ENCODE measurements around the gene NELFA.

The NELFA gene

DNA sequence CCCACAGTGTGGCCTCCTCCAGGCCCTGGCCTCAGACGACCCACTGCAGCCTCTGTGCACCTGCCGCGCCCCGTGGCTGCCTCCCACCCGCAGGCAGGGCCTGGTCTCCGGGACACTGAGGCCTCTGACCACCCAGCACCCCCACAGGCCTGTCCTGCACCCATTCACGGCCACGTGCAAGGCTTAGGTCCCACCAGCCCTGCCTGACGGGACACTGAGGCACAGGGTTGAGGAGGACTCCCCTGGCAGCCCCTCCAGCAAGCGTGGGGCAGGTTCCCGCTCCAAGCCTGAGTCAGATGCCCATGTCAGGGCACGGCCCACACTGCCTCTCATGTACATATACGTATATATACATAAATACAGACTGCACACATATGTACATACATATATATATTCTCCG, 23.5 kb downstream of the NELFA start (continued):
- TF ChIP-seq, protein P1, sequence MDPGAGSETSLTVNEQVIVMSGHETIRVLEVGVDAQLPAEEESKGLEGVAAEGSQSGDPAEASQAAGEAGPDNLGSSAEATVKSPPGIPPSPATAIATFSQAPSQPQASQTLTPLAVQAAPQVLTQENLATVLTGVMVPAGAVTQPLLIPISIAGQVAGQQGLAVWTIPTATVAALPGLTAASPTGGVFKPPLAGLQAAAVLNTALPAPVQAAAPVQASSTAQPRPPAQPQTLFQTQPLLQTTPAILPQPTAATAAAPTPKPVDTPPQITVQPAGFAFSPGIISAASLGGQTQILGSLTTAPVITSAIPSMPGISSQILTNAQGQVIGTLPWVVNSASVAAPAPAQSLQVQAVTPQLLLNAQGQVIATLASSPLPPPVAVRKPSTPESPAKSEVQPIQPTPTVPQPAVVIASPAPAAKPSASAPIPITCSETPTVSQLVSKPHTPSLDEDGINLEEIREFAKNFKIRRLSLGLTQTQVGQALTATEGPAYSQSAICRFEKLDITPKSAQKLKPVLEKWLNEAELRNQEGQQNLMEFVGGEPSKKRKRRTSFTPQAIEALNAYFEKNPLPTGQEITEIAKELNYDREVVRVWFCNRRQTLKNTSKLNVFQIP (CRISPR knock-in tag; IDR thresholded peaks at IDR 0.05; ENCODE audit: borderline replicate concordance, low read depth): no peak

DNA sequence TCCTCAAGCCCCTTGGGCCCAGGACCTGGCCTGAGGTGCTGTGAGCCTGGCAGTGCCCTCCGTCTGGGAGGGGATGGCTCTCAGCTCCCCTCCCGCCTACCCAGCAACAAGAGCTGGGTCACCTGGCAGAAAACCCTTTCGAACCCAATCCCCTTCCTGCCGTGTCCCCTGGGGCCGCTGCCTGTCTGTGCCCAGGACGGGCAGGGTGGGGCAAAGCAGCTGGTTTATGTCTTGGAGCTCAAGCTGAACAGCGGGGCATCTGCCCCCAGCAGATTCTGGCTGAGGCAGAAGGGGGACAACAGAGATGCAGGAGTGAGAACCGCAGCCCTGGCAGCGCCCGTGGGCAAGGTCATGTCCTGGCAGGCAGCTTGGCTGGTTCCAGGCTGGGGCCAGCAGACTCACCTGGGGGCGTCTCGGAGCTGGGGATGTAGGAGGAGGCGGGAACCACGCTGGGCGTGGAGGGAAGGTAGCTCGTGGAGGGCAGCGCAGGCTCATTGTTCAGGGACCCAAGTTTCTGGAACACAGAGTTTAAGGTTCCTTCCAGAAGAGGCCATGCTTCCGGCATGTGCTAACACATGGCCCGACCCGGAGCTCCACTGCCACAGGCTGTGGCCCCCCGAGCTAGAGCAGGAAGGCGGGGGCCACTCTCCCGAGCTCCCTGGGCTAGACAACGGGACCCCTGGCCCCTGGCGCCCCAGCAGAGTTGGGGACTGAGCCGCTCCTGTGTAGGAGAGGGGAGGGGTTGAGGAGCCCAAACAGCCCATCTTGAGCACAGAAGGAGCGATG, 24.2 kb downstream of the NELFA start:
- TF ChIP-seq CSDC2 (CRISPR knock-in tag; IDR thresholded peaks at IDR 0.05) (no peak), TCF4 (CRISPR knock-in tag; IDR thresholded peaks at IDR 0.05; ENCODE audit: borderline replicate concordance) (peak; percentile 48; the same call in 1 of the 2 replicates), ZNF70 (CRISPR knock-in tag; IDR thresholded peaks at IDR 0.05) (no peak)
- TF ChIP-seq, protein P2, sequence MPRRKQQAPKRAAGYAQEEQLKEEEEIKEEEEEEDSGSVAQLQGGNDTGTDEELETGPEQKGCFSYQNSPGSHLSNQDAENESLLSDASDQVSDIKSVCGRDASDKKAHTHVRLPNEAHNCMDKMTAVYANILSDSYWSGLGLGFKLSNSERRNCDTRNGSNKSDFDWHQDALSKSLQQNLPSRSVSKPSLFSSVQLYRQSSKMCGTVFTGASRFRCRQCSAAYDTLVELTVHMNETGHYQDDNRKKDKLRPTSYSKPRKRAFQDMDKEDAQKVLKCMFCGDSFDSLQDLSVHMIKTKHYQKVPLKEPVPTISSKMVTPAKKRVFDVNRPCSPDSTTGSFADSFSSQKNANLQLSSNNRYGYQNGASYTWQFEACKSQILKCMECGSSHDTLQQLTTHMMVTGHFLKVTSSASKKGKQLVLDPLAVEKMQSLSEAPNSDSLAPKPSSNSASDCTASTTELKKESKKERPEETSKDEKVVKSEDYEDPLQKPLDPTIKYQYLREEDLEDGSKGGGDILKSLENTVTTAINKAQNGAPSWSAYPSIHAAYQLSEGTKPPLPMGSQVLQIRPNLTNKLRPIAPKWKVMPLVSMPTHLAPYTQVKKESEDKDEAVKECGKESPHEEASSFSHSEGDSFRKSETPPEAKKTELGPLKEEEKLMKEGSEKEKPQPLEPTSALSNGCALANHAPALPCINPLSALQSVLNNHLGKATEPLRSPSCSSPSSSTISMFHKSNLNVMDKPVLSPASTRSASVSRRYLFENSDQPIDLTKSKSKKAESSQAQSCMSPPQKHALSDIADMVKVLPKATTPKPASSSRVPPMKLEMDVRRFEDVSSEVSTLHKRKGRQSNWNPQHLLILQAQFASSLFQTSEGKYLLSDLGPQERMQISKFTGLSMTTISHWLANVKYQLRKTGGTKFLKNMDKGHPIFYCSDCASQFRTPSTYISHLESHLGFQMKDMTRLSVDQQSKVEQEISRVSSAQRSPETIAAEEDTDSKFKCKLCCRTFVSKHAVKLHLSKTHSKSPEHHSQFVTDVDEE (CRISPR knock-in tag; IDR thresholded peaks at IDR 0.05): 0 out of 2 replicates have a peak, but pooled peaks have one; percentile 2

DNA sequence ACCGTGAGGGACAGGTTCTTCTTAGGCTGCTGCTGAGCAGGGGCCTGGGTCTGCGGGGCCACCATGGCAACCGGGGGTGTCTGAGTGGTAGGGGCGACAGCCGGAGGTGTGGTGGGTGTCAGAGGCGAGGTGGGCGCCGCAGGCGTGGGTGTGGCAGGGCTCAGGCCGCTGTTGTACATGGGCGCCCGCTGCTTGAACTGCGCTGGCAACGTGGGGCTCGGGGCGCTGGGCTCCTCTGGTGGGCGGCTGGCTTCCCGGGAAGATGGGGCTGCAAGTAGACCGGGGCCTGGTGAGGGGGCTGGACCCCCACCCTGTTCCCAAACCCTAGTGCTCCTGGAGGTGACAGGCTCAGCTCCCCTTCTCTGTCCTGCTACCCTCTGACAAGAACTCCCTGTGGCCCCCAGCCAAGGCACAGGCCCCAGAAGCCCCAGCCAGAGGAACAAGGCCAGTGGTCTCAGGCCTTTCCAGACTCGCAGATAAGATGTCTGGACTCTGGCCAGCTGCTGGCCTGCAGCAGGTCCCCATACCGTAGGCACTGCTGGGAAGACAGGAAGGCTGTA, 24.8 kb downstream of the NELFA start:
- no peak for TF ChIP-seq RARB (CRISPR knock-in tag; IDR thresholded peaks at IDR 0.05)
- TF ChIP-seq, protein P2 (CRISPR knock-in tag; IDR thresholded peaks at IDR 0.05): 0 out of 2 replicates have a peak, but pooled peaks have one; percentile 49
- TF ChIP-seq ZFP30 (CRISPR knock-in tag; IDR thresholded peaks at IDR 0.05): no peak
- TF ChIP-seq OSR1 (CRISPR knock-in tag; IDR thresholded peaks at IDR 0.05): no peak
- no peak for TF ChIP-seq TCF4 (CRISPR knock-in tag; IDR thresholded peaks at IDR 0.05; ENCODE audit: borderline replicate concordance)
- TF ChIP-seq, protein P3, sequence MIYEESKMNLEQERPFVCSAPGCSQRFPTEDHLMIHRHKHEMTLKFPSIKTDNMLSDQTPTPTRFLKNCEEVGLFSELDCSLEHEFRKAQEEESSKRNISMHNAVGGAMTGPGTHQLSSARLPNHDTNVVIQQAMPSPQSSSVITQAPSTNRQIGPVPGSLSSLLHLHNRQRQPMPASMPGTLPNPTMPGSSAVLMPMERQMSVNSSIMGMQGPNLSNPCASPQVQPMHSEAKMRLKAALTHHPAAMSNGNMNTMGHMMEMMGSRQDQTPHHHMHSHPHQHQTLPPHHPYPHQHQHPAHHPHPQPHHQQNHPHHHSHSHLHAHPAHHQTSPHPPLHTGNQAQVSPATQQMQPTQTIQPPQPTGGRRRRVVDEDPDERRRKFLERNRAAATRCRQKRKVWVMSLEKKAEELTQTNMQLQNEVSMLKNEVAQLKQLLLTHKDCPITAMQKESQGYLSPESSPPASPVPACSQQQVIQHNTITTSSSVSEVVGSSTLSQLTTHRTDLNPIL (CRISPR knock-in tag; IDR thresholded peaks at IDR 0.05; ENCODE audit: low read depth): no peak
- ATAC-seq: no peak; the same call in 2 of the 3 replicates

More for the DNA sequence above, 24.2 kb downstream of the NELFA start:
- peak; percentile 15 for ATAC-seq

DNA sequence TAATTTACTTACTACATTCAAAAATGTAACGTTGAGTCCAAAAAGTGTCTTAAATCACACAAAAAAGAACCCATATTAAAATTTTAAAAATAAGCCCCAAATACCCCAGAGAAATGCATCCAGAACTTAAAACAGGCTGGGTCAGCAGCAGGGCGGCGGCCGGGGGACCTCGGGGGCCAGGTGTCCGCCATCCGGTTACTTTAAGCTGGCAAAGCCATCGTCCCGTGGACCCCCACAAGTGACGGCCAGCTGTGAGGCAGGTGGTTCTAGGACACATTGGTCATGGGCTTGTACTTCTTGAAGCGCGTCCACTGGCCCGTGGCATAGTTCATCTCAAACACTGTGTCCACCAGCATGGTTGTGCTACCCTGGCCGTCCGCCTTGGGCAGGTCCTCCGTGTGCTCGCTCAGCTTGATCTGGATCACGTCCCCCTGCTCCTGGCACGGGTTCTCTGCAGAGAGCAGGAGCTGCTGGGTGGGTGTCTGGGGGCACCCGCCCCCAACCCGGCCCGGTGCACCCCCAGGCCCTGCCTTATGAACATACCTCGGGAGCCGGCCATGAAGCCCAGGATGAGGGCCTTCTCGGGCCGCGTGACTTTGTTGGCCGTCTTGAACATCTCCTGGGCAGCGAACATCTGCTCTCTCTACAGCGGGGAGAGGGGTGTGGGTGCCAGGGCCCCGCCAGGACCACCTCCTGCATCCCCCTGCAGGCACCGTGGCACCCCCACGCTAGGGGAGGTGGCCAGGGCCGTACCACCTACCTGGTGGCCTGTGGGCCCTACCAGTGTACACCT, 25.5 kb downstream of the NELFA start:
- TF ChIP-seq, protein P4, sequence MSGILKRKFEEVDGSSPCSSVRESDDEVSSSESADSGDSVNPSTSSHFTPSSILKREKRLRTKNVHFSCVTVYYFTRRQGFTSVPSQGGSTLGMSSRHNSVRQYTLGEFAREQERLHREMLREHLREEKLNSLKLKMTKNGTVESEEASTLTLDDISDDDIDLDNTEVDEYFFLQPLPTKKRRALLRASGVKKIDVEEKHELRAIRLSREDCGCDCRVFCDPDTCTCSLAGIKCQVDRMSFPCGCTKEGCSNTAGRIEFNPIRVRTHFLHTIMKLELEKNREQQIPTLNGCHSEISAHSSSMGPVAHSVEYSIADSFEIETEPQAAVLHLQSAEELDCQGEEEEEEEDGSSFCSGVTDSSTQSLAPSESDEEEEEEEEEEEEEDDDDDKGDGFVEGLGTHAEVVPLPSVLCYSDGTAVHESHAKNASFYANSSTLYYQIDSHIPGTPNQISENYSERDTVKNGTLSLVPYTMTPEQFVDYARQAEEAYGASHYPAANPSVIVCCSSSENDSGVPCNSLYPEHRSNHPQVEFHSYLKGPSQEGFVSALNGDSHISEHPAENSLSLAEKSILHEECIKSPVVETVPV (CRISPR knock-in tag; IDR thresholded peaks at IDR 0.05): no peak
- TF ChIP-seq ZNF8 (CRISPR knock-in tag; IDR thresholded peaks at IDR 0.05) (no peak), RARB (CRISPR knock-in tag; IDR thresholded peaks at IDR 0.05) (no peak)
- ATAC-seq: no peak
